HEK293T (cell line): Measurements from ENCODE around the gene PLCB2.

Source experiments
- CTCF ChIA-PET: fragments of 350-600 bp; formaldehyde crosslinking; extraction: SDS; loops from one replicate; lab custom pipeline; 2021; ENCODE audit warnings: antibody characterized with exemption, inconsistent platforms; lab: Yijun Ruan, JAX
- POLR2A ChIA-PET: fragments of 350-600 bp; formaldehyde crosslinking; extraction: SDS; loops from one replicate; lab custom pipeline; 2020; ENCODE audit warnings: antibody characterized with exemption, inconsistent platforms; lab: Yijun Ruan, JAX
- DNase-seq: peaks from one replicate; pipeline ENCODE4 v3.0.0; 2012; ENCODE audit warnings: mixed read lengths; ENCODE audit errors: extremely low spot score
- ARNT ChIP-seq: fragments of 450-650 bp; IDR thresholded peaks from 2 replicates; pipeline ENCODE4 v1.6.1; 2017; ENCODE audit warnings: mild to moderate bottlenecking
- BHLHE40 ChIP-seq: fragments of 450-650 bp; IDR thresholded peaks from 2 replicates; pipeline ENCODE4 v1.6.1; 2016; ENCODE audit warnings: mild to moderate bottlenecking, moderate library complexity, borderline replicate concordance
- CTBP1 ChIP-seq: fragments of 450-650 bp; IDR thresholded peaks from 2 replicates; pipeline ENCODE4 v1.6.1; 2016; ENCODE audit warnings: borderline replicate concordance
- ELF4 ChIP-seq: fragments of 450-650 bp; IDR thresholded peaks from 2 replicates; pipeline ENCODE4 v1.6.1; 2017; ENCODE audit warnings: antibody characterized with exemption
- FOXA1 ChIP-seq: fragments of 450-650 bp; IDR thresholded peaks from 2 replicates; pipeline ENCODE4 v1.6.1; 2016; ENCODE audit warnings: mild to moderate bottlenecking
- FOXK2 ChIP-seq: fragments of 450-650 bp; IDR thresholded peaks from 2 replicates; pipeline ENCODE4 v1.6.1; 2016; ENCODE audit warnings: mild to moderate bottlenecking
- HDGF ChIP-seq: fragments of 450-650 bp; IDR thresholded peaks from 2 replicates; pipeline ENCODE4 v1.6.1; 2017; ENCODE audit warnings: antibody characterized with exemption, borderline replicate concordance
- L3MBTL2 ChIP-seq: fragments of 450-650 bp; conservative IDR thresholded peaks from 2 replicates; pipeline ENCODE4 v1.6.1; 2016; ENCODE audit warnings: mild to moderate bottlenecking
- LEF1 ChIP-seq: fragments of 450-650 bp; IDR thresholded peaks from 2 replicates; pipeline ENCODE4 v1.6.1; 2017; ENCODE audit warnings: mild to moderate bottlenecking, borderline replicate concordance
- NFRKB ChIP-seq: fragments of 450-650 bp; IDR thresholded peaks from 2 replicates; pipeline ENCODE4 v1.6.1; 2016; ENCODE audit warnings: mild to moderate bottlenecking, moderate library complexity
- PKNOX1 ChIP-seq: fragments of 450-650 bp; IDR thresholded peaks from 2 replicates; pipeline ENCODE4 v1.6.1; 2016
- SP1 ChIP-seq: fragments of 450-650 bp; IDR thresholded peaks from 2 replicates; pipeline ENCODE4 v1.6.1; 2017
- SUZ12 ChIP-seq: fragments of 450-650 bp; IDR thresholded peaks from 2 replicates; pipeline ENCODE4 v1.6.1; 2016; ENCODE audit warnings: mild to moderate bottlenecking
- TARDBP ChIP-seq: fragments of 450-650 bp; IDR thresholded peaks from 2 replicates; pipeline ENCODE4 v1.6.1; 2016
- ZNF384 ChIP-seq: fragments of 450-650 bp; IDR thresholded peaks from 2 replicates; pipeline ENCODE4 v1.6.1; 2016

PLCB2 gene

DNA sequence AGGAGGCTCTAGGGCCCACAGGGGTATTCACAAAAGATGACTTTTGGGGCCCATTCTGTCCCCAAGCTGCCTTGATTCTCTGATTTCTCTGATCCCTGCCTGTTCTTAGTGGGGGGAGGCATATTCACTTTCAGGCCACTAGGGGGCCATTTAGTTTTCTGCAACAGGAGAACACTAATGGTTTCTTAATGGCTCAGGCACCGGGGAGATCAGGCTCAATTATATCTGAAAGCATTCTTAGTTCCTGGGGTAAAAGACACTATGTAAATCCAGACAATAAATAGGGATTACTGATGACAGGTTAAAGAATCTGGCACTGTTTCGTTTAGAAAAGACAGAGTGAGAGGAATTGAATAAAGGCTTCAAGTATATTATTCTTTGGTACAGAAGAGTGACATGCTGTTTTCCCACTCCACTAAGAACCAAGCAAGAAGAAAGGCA is 13.2 kb upstream of the PLCB2 start:
- ChIA-PET POLR2A (no interaction called here), CTCF (interaction anchor here (0.6 to 1.9 kb wide), 5 partner anchors 10 to 723 kb away, joined by 3 to 5 read pairs (median 3); no protein-coding TSS in a partner anchor)
- TF ChIP-seq PKNOX1 (peak; percentile 41), SP1 (no peak)
- peak; percentile 53 for DNase-seq

DNA sequence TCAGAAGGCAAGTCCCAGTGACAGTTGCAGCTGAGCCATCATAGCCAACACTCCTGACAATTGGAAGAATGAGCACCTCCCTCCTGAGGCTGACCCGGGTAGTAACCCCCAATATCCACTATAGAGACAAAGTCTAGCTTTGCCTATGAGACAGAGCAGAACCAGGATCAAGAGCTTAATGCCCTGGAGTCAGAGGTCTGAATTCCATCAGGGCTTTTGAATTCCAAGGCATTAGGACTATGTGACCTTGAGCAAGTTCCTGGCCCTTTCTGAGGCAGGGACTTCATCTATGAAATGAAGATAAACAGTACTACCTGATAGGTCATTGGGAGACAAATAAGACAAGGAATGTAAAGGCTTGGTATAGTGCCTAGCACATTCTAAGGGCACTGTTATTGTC is 12.7 kb upstream of the PLCB2 start:
- POLR2A ChIA-PET: no interaction called here
- TF ChIP-seq ELF4: no peak
- TF ChIP-seq TARDBP: no peak
- no peak for TF ChIP-seq ZNF384
- no peak for TF ChIP-seq LEF1
- TF ChIP-seq L3MBTL2: no peak
- no peak for DNase-seq
- CTCF ChIA-PET: interaction anchor here (0.5 to 1.9 kb wide), 5 partner anchors 9 to 722 kb away, joined by 3 to 5 read pairs (median 3); no protein-coding TSS in a partner anchor

- TF ChIP-seq LEF1 (no peak), ZNF384 (no peak), FOXK2 (no peak), ELF4 (no peak)
- POLR2A ChIA-PET: no interaction called here
- CTCF ChIA-PET: interaction anchor here (1.0 kb wide), 1 partner anchor 51 kb away, joined by 3 read pairs; no protein-coding TSS in a partner anchor
- DNase-seq: no peak
Observed at GRCh38 chr15:40317580-40317979, 9.8 kb upstream of the PLCB2 start.

GRCh38 chr15:40316931-40317330 is 9.2 kb upstream of the PLCB2 start:
- POLR2A ChIA-PET: interaction anchor here (0.9 kb wide), 1 partner anchor 9 kb away, joined by 3 read pairs; the partner anchor contains the start of gene PLCB2
- DNase-seq: no peak
- CTCF ChIA-PET: interaction anchor here (0.7 to 1.0 kb wide), 2 partner anchors 35 to 52 kb away, joined by 3 read pairs; no protein-coding TSS in a partner anchor
- TF ChIP-seq TARDBP (no peak), BHLHE40 (no peak), LEF1 (no peak), FOXA1 (no peak), L3MBTL2 (no peak), NFRKB (no peak), FOXK2 (no peak), SP1 (no peak), ZNF384 (no peak)

- DNase-seq: no peak
- TF ChIP-seq FOXA1 (no peak), ZNF384 (no peak), LEF1 (no peak), L3MBTL2 (no peak), ELF4 (no peak), NFRKB (no peak), TARDBP (no peak), ARNT (no peak), HDGF (no peak), BHLHE40 (no peak)
- ChIA-PET CTCF (interaction anchor here (0.6 to 1.2 kb wide), 2 partner anchors 35 to 190 kb away, joined by 3 to 4 read pairs; no protein-coding TSS in a partner anchor), POLR2A (no interaction called here)
Observed at GRCh38 chr15:40314723-40315276, 7.1 kb upstream of the PLCB2 start.

DNA sequence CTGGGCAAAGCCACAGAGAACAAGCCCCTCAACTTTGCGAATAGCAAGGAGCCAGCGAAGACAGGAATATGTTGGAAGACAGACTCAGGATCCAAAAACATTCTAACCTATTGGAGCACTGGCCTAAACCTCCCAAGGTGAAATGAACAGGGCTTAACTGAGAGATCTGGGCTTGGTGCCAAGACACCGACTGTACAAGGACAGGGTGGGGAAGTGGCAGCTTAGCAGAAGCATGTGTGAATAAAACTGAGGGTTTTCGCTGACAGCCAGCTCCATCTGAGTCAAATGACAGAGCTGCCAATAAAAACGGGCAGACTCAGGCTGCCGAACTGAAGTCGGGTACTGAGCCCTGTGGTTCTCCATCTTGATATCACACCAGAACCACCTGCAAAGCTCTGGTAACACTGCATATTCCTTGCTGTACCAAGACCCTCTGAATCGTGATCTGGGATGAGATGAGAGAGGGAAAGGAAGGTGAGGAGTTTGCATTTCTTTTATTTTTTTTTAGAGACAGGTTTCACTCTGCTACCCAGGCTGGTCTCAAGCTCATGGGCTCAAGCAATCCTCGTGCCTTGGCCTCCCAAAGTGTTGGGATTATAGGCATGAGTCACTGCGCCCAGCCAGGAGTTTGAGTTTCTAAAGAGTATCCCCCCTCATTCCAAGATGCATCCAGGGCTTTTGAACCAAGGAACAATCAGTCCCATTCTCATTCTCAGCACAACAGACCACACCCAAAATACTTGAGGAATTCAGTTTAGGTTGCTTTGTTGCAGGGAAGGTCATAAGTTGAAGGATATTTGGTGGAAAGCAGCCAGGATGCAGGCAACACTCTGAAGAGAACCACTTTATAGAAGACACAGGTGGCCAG is 6.0 kb upstream of the PLCB2 start:
- CTCF ChIA-PET: interaction anchor here (0.7 to 0.8 kb wide), 2 partner anchors 30 to 35 kb away, joined by 3 read pairs; partner anchors contain the start of gene ANKRD63

DNA sequence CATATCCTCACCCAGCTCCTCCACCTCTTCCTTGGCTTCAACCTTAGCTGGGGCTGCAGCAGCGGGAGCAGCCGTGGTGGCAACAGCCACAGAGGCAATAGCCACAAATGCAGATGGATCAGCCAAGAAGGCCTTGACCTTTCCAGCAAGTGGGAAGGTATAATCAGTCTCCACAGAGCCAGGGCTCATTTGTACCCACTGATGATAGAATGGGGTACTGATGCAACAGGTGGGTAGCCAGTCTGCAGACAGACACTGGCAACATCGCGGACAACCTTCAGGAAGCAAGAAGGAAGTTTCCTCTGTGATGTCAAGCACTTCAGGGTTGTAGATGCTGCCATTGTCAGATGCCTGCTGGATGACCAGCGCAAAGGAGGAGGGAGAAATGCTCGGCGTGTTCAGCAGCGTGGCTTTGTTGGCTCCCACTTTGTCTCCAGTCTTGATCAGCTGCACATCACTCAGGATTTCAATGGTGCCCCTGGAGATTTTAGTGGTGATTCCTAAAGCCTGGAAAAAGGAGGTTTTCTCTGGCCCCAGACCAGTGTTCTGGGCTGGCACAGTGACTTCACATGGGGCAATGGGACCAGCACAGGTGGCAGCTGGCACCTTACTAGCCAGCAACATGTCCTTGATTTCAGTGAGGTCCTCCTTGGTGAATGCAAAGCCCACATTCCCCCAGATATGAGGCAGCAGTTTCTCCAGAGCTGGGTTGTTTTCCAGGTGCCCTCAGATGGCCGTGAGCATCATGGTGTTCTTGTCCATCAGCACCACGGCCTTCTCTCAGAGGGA is 4.8 kb upstream of the PLCB2 start:
- ChIA-PET POLR2A (no interaction called here), CTCF (interaction anchor here (0.8 to 5.9 kb wide), 3 partner anchors 25 to 34 kb away, joined by 3 to 55 read pairs (median 4); partner anchors contain the start of gene ANKRD63)
- DNase-seq: no peak
- TF ChIP-seq L3MBTL2 (no peak), ZNF384 (no peak), SUZ12 (no peak), PKNOX1 (no peak), LEF1 (no peak), CTBP1 (no peak), HDGF (no peak), TARDBP (no peak), SP1 (no peak), BHLHE40 (no peak)

More for the DNA sequence above, 6.0 kb upstream of the PLCB2 start:
- DNase-seq: no peak
- TF ChIP-seq BHLHE40 (no peak), PKNOX1 (peak; percentile 21; the same call in 1 of the 2 replicates), TARDBP (no peak)
- POLR2A ChIA-PET: no interaction called here
